Activated CD4-positive, alpha-beta T cell treated with anti-CD3 and anti-CD28 coated beads, Interleukin-2, Interleukin-4, amounts not matched to agents 100 ng/mL and 50 ng/mL, durations not matched to agents 16 hours and 8 hours (primary cell): ENCODE measurements around the gene DAPL1.

Experiments
- DNase-seq: peaks from one replicate; pipeline ENCODE4 v3.0.0-alpha.2; 2020; ENCODE audit warnings: low spot score

Gene DAPL1

GRCh38 chr2:158778243-158778642 is 16.9 kb upstream of the DAPL1 start:
- DNase-seq: no peak

GRCh38 chr2:158779621-158780020 is 15.5 kb upstream of the DAPL1 start:
- no peak for DNase-seq

- no peak for DNase-seq
These were observed 13.7 kb upstream of the DAPL1 start for GRCh38 chr2:158781353-158781961.

DNA sequence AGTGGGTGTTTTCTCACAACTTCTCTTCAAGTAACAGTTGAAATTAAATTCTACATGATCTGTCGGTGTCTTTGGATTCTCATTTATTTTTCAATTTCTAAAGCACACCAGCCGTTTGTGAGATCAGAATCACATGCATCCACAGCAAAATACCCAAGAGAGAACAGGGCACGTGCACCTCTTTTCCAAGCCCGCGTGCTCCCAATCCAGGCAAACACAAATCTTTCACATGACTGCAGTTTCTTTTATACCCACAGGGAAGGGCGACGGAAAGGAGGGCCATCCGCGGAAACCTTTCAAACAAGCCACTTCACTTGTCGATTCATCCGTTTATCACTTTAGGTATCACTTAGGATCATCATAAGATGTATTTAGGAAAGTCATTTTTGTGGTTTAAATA is 13.0 kb upstream of the DAPL1 start:
- no peak for DNase-seq

DNA sequence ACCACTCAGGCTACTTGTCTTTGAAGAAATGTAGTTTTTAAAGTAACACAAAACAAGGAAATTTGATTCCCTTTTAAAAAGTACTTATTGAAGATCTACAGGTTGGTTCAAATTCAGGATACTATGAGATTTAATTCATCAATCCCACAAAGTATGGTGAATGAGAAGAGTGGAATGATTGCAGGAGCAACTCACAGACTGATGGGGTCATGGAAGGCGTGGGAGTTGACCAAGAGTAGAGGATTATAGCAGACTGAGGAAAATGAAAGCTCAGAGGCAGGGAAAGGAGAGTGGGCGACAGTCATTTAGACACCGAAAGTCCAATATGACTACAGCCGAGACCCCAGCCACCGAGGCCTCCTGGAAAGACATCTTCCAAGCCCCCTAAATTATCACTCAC is 12.5 kb upstream of the DAPL1 start:
- DNase-seq: no peak

DNA sequence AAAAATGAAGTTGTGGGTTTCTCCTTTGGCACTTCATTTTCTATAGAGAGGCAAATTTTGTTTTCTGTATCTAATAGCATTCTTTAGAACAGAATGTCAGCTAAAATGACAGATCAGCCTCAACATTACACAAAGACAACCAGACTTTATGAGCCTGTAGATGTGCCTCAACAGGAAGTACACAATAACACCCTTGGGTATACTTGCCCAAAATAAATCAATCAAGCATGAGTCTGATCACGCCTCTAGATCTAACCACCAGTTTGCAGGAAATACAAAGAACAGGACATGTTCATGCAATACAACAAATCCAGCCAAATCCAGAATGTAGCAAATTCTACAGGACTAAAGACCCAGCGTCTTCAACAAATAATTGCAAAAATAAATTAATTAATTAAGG is 11.2 kb upstream of the DAPL1 start:
- DNase-seq: no peak

DNA sequence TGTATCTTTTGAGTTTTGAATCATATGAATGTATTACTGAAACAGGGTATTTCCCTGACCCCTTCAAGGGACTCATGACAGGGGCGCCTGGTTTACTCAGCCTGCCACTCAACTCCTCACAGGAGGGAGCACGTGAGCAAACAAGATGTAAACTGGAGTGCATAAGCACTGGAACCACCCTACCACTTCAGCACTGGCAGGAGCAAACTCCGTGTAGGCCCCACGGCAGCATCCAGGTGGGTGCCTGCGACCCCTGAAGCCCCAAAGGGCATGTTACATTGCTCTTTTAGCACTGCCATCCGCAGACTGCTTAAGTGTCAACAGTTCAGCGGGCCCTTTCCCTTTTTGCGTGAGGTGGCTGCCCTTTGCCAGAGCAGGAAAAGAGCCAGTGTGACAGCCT is 8.2 kb upstream of the DAPL1 start:
- no peak for DNase-seq

GRCh38 chr2:158788951-158789350 is 6.2 kb upstream of the DAPL1 start:
- DNase-seq: no peak

DNA sequence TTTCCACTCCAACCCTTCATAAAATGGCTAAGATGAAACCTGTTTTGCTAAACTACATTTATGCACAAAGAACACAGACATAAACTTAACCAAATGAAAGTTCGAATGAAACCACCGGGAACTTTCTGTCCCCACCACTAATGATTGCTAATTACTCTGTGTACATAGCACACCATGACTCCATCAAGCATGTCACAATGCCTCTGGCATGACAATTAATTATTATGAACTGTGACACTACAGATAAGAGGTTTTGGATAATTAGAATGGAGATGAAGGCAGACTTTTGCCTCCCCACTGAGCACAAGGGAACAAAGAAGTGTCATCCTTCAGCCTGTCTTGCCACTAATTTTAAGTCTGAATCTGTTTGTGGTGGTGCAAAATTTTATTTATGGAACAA is 1.5 kb downstream of the DAPL1 start:
- no peak for DNase-seq

DNA sequence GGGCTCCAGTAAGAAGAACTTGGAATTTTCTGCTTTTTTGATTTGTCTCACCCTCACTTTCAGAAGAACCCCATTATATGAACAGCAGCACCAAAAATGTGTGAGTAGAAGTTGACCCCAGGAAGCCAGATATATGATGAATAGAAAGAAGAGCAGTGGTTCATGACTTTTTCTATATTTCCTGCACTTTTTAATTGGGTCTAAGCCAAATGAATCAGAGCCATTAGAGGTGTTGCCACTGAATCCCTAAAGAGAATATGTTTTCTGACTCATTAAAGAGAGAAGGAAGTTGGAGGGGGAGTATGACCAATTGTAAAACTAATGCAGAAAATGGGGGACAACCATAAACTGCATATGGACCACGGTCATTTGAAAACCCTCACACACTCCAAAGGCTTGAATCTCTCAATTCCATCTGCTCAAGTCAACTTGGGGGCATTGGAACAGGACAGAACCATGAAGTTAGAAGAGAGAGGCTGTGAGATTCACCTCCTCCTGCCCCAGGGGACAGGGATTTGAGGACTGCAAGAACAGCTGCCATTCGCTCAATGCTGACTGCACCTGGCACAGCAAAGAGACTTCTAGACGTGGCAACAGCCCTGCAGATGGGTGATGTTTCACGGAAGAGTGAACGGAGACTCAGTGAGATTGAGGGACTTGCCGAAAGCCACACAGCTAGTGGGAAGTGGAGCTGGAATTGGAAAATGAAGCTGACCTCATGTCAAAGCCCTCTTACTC is 3.0 kb downstream of the DAPL1 start:
- DNase-seq: no peak

- DNase-seq: no peak
These were observed 4.1 kb downstream of the DAPL1 start for GRCh38 chr2:158799181-158799580.

- DNase-seq: no peak
These were observed 8.4 kb downstream of the DAPL1 start for GRCh38 chr2:158803506-158803905.

DNA sequence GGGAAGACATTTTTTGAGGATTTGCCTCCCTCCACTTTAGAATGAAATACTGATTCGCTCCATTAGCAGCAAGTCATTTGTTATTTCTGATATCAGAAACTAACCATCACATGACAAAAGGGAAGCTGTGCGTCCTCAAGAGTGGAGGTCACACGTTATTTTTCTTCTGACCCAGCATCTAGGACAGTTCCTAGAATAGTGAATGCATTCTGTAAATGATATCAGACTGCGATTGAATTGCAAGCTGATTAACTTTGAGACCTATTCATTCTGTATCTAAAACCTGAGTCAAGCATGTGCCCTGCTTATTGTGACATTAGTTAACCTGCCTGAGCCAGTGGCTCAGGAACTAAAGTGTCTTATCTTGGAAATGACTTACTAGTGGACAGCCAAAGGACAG is 10.1 kb downstream of the DAPL1 start:
- no peak for DNase-seq

DNA sequence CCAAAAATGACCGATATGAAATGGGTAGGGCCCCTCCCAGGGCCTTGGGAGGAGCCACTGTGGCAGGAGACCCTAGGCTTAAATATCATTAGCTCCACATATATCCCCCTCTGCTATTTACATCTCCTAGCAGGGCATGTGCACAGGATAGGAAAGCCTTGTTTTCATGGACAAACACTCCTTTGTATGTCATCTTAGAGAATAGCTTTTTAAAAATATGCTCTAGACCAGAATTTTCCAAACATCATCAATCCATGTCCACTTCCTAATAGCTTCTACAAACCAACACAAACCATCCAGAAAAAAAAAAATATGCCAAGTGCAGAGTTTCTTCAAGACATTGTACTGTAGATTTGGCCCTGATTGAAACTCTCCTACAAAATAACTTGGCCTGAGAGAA is 10.8 kb downstream of the DAPL1 start:
- DNase-seq: no peak

GRCh38 chr2:158806941-158807340 is 11.8 kb downstream of the DAPL1 start:
- DNase-seq: no peak

DNA sequence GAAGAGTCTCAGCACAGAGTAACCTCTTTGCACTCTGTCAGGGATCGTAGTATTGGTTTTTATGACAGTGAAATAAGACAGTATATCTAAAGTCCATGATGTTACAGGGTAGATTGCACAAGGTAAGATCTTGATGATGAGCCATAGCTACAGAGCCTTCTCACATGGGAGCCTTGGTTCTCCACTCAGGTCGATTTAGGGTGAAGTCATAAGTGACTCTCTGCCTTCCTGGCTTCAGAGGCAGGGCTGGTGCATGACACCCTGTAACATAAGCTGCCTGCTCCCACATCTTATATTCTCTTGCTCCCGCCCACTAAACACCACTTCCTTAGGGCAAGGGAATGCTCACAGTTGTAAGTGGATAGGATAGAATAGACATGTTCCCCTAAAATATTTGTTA is 13.3 kb downstream of the DAPL1 start:
- no peak for DNase-seq

DNA sequence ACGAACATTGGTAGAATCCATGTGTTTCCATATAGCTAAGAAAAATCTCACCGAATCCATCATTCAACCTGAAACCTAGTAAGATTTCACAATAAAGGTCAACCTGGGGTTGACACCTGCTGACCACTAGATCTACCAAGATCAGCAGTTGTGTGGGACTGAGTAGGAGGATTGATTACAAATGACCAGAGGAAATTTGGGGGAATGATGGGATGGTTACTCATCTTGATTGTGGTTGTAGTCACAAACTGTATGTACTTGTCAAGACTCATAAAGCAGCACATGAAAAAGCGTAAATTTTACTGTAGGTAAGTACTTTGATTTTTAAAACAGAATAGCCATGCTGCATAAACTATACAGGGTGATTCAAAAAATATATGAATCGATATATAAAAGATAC is 14.7 kb downstream of the DAPL1 start:
- no peak for DNase-seq

DNA sequence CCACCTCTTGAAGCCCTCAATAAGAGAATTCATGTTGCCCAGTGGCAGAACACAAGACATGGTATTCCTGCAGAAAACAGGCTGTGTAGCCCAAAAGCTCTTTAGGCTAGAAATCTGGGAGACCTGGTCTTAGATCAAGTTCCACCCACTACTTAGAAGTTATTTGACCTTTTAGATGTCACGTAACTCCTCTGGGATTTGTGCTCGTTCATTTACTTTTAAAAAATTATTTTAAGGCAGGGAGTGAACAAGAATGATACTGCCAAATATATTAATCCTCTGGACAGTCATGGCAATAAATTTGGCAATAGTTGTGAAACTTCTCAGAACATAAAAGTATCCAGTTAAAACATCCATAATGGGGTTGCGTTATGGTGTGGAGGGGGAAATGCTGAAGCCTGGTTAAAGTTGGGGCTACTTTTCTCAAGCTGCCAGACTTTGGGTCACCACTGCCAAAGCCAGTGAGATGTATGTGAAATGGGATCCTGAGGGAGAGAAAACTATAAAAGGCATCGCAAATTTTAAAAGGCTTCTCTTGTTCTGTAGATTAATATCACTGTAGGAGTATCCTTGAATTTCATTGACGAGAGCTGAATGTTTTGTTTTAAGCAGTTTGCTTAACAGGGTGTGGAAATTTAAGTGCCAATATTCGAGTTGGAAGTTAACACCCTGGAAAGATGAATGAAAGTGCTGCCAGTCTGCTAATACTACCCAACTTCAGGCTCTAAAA is 15.8 kb downstream of the DAPL1 start:
- DNase-seq: no peak

DNA sequence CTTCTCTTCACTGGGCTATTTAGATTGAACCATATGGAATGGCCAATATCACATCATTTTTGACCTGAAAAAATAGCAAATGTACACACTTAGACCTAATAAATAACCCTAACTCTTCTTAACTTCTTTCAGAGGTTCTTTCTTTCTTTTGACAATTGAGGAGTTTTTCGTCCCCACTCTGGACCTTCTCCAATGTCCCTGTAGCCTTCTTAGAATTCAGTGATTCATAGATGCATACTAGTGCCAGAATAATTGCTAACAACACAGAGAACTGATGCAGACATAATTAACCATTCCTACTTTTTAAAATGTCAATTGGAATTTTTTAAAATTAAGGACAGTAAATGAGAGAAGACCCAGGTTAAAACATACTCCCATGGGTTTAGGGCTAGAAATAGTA is 20.0 kb downstream of the DAPL1 start:
- no peak for DNase-seq

- DNase-seq: no peak
These were observed 20.5 kb downstream of the DAPL1 start for GRCh38 chr2:158815658-158816057.

DNA sequence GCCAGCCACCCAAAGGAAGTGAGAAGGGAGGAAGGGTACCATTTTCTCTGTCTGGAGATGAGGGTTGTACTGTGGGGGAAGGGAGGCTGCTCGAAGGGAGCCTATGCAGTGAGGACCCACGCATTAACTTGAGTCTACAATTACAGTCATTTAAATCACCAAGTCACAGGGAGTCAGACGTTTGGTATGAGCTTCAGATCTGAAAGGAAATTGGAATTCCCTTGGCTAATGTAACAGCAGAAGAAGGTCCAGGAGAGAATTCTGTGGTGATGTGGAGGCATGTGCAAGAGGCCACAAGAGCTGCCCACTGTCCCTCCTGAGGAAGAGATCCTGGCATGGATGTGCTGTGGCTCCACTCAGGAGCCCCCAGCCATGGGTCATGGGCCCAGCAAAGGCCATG is 22.5 kb downstream of the DAPL1 start:
- DNase-seq: no peak

DNA sequence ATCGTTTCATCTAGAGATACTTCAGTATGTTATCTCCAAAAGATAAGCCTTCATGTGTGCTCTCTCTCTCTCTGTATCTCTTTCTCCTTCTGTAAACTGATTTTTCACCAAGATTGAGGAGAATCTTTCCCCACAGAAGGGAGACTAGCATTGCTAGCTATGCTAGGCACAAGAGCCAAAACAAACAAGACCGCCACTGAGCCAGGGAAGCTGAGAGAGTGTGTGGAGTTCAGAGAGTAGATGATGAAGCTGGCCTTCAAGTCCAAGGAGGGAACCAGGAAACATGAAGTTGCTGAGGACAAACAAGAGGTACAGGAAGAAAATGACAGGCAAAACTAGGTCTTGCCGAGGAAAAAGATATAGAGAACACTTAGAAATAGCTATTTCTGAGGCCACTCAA is 23.4 kb downstream of the DAPL1 start:
- no peak for DNase-seq

DNA sequence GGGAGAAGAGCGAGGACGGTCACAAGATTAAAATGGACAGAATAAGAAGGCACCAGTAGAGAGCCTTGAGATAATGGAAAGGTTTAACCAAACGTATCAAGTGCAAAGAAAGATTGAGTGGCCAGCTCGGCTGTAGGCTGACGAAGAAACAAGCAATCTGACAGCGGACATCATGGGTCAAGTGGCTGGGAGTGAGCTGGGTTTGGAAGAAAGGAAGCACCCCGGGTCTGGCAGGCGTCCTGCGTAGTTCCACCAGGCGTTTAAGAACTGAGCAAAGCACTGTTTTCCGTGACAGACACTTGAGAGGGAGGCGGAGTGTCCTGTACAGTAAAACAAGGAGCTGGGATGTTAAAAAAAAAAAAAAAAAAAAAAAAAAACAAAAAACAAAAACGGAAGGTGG is 27.1 kb downstream of the DAPL1 start:
- DNase-seq: no peak
